HepG2 (cell line): ENCODE results near the gene SPTBN2. TPM values are rescaled to one million over a fixed set of nuclear protein-coding genes. Genes with fewer than 3 reads are reported as not detected.
A peak's percentile ranks its signal among the peaks of the same experiment; 100 is the strongest.

Experiments
- JUNB ChIP-seq: sonication (generic); formaldehyde crosslinking; IDR thresholded peaks from 2 replicates; pipeline ENCODE4 v1.8.0; 2022; ENCODE audit warnings: missing genetic modification reagents, mild to moderate bottlenecking, borderline replicate concordance
- POLR2AphosphoS5 ChIP-seq: IDR thresholded peaks from 2 replicates; pipeline ENCODE4 v1.6.1; 2012; ENCODE audit warnings: low read depth, low read length
- SATB2 ChIP-seq: sonication (generic); formaldehyde crosslinking; IDR thresholded peaks from 2 replicates; pipeline ENCODE4 v1.5.0; 2020; ENCODE audit warnings: missing genetic modification reagents
- SETDB1 ChIP-seq: sonication (generic); formaldehyde crosslinking; IDR thresholded peaks from 2 replicates; pipeline ENCODE4 v1.5.1; 2020; ENCODE audit warnings: missing genetic modification reagents, mild to moderate bottlenecking, borderline replicate concordance
- ZFP82 ChIP-seq: sonication (generic); formaldehyde crosslinking; IDR thresholded peaks from 2 replicates; pipeline ENCODE4 v1.5.1; 2020; ENCODE audit warnings: mild to moderate bottlenecking, missing genetic modification reagents, borderline replicate concordance
- ZKSCAN5 ChIP-seq: sonication (generic); formaldehyde crosslinking; IDR thresholded peaks from 2 replicates; pipeline ENCODE4 v1.5.1; 2020; ENCODE audit warnings: mild to moderate bottlenecking, missing genetic modification reagents
- ZMAT3 ChIP-seq: sonication (generic); formaldehyde crosslinking; conservative IDR thresholded peaks from 2 replicates; pipeline ENCODE4 v1.7.0; 2021; ENCODE audit warnings: missing genetic modification reagents
- ZNF101 ChIP-seq: sonication (generic); formaldehyde crosslinking; IDR thresholded peaks from 2 replicates; pipeline ENCODE4 v1.4.0; 2020; ENCODE audit warnings: mild to moderate bottlenecking, low read depth, missing genetic modification reagents, borderline replicate concordance
- ZNF207 ChIP-seq: fragments of 450-650 bp; IDR thresholded peaks from 2 replicates; pipeline ENCODE4 v1.6.1; 2016; ENCODE audit warnings: antibody characterized with exemption, borderline replicate concordance
- ZNF235 ChIP-seq: sonication (generic); formaldehyde crosslinking; IDR thresholded peaks from 2 replicates; pipeline ENCODE4 v1.8.1; 2023; ENCODE audit warnings: mild to moderate bottlenecking, missing genetic modification reagents, borderline replicate concordance
- ZNF33A ChIP-seq: sonication (generic); formaldehyde crosslinking; IDR thresholded peaks from 2 replicates; pipeline ENCODE4 v1.5.1; 2020; ENCODE audit warnings: missing genetic modification reagents, mild to moderate bottlenecking, moderate library complexity, borderline replicate concordance
- ZNF564 ChIP-seq: sonication (generic); formaldehyde crosslinking; IDR thresholded peaks from 2 replicates; pipeline ENCODE4 v1.8.1; 2023; ENCODE audit warnings: mild to moderate bottlenecking, missing genetic modification reagents
- ZNF644 ChIP-seq: IDR thresholded peaks from 2 replicates; pipeline ENCODE4 v1.6.1; 2016; ENCODE audit warnings: low read depth
- ZNF891 ChIP-seq: sonication (generic); formaldehyde crosslinking; IDR thresholded peaks from 2 replicates; pipeline ENCODE4 v1.5.0; 2020; ENCODE audit warnings: mild to moderate bottlenecking, missing genetic modification reagents
- polyA plus RNA-seq, 8 experiments: library from polyadenylated mRNA; depleted of rRNA in 3 of 8; stranded (reverse) in 7 of 8; unstranded in 1 of 8; fragments of >200 nt; fragmentation: Illumina TruSeq in 4 of 8; extraction: Trizol in 4 of 8; gene quantifications; 2 replicates each; pipeline versions ENCODE4 v1.2.1 to v1.2.3, GENCODE V29; 2011 to 2016; ENCODE audit warnings: low read depth in 4 of 8, missing spikeins in 1 of 8, mixed read lengths in 1 of 8; ENCODE audit not compliant: insufficient read depth in 1 of 8
- total RNA-seq, 5 experiments: library from RNA; depleted of rRNA; stranded (reverse); fragments of >200 nt; fragmentation: Illumina TruSeq; extraction: Trizol; gene quantifications; 2 replicates each; pipeline ENCODE4 v1.2.3, GENCODE V29; 2016; ENCODE audit warnings: low read depth in 1 of 5
- TF ChIP-seq, protein P1 (sequence below): sonication (generic); formaldehyde crosslinking; IDR thresholded peaks from 2 replicates; pipeline ENCODE4 v1.4.0; 2020; ENCODE audit warnings: mild to moderate bottlenecking, missing genetic modification reagents
- TF ChIP-seq, protein P2 (sequence below): sonication (generic); formaldehyde crosslinking; IDR thresholded peaks from 2 replicates; pipeline ENCODE4 v1.8.0; 2022; ENCODE audit warnings: low read depth, missing genetic modification reagents
- TF ChIP-seq, protein P3 (sequence below): sonication (generic); formaldehyde crosslinking; IDR thresholded peaks from 2 replicates; pipeline ENCODE4 v1.5.0; 2020; ENCODE audit warnings: missing genetic modification reagents
- TF ChIP-seq, protein P4 (sequence below): sonication (generic); formaldehyde crosslinking; IDR thresholded peaks from 2 replicates; pipeline ENCODE4 v1.8.1; 2023; ENCODE audit warnings: mild to moderate bottlenecking, missing genetic modification reagents
- TF ChIP-seq, protein P5 (sequence below): sonication (generic); formaldehyde crosslinking; IDR thresholded peaks from 2 replicates; pipeline ENCODE4 v1.4.0; 2020; ENCODE audit warnings: mild to moderate bottlenecking, missing genetic modification reagents
- TF ChIP-seq, protein P6 (sequence below): IDR thresholded peaks from 2 replicates; pipeline ENCODE4 v1.6.1; 2012; ENCODE audit warnings: inconsistent platforms
- TF ChIP-seq, protein P7 (sequence below): sonication (generic); formaldehyde crosslinking; IDR thresholded peaks from 2 replicates; pipeline ENCODE4 v1.4.0; 2020; ENCODE audit warnings: missing genetic modification reagents, borderline replicate concordance

Gene SPTBN2
- total and polyA plus RNA-seq, 2 of the 13 experiments (the other 11 are each of a cell fraction or from before 2014, with no cell fraction given): 0.65 to 4.0 TPM

DNA sequence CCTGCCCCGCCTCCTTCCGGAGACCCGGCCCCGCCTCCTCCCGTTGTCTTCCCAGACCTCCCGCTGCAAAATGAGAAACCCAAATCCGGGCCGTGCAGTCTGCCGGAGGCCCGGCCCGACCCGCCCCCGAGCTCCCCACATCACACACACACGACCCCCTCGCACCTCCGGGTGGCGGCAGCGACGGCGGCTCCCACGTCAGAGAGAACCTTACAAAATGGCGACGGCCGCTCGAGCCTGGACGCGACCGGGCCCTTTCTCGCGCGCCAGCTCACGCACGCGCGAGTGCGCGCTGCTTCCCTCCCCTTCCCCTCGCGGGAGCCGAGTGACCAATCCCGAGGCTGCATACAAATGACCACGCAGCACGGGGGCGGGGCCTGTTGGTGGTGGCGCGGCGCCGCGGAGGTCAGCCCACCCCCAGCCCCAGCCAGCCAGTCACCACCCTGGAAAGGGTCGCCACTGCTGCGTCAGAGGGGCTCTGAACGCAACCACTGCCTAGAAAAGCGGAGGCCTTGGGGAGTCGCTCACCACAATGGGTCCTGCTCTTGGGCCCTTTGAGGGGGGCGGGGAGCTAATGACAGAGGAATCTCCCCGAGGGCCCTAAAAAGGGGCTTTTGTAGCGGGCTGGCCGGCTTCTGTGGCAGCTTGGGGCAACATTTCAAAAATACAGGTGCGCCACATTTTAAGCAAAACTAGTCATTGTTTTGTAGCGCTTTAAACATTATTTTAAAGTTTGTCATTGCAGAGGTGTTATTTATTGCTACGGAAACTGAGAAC, 51.2 kb downstream of the SPTBN2 start, which contains the start of gene RBM4B (continued):
- TF ChIP-seq, protein P1, sequence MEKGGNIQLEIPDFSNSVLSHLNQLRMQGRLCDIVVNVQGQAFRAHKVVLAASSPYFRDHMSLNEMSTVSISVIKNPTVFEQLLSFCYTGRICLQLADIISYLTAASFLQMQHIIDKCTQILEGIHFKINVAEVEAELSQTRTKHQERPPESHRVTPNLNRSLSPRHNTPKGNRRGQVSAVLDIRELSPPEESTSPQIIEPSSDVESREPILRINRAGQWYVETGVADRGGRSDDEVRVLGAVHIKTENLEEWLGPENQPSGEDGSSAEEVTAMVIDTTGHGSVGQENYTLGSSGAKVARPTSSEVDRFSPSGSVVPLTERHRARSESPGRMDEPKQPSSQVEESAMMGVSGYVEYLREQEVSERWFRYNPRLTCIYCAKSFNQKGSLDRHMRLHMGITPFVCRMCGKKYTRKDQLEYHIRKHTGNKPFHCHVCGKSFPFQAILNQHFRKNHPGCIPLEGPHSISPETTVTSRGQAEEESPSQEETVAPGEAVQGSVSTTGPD: no peak
- TF ChIP-seq ZNF564 (CRISPR knock-in tag) (no peak; the same call in 1 of the 2 replicates), SETDB1 (CRISPR knock-in tag) (no peak), ZNF235 (CRISPR knock-in tag) (no peak), ZMAT3 (CRISPR knock-in tag) (peak; percentile 83; the same call in 1 of the 2 replicates), POLR2AphosphoS5 (peak; percentile 81), ZNF207 (no peak), JUNB (no peak), ZFP82 (no peak; the same call in 1 of the 2 replicates), ZNF101 (CRISPR knock-in tag) (no peak), SATB2 (no peak), ZNF644 (CRISPR knock-in tag) (no peak), ZKSCAN5 (no peak), ZNF891 (CRISPR knock-in tag) (no peak), ZNF33A (CRISPR knock-in tag) (no peak)
- TF ChIP-seq, protein P2, sequence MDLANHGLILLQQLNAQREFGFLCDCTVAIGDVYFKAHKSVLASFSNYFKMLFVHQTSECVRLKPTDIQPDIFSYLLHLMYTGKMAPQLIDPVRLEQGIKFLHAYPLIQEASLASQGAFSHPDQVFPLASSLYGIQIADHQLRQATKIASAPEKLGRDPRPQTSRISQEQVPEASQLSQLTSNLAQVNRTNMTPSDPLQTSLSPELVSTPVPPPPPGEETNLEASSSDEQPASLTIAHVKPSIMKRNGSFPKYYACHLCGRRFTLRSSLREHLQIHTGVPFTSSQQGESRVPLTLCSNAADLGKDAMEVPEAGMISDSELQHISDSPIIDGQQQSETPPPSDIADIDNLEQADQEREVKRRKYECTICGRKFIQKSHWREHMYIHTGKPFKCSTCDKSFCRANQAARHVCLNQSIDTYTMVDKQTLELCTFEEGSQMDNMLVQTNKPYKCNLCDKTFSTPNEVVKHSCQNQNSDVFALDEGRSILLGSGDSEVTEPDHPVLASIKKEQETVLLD: no peak
- TF ChIP-seq, protein P3, sequence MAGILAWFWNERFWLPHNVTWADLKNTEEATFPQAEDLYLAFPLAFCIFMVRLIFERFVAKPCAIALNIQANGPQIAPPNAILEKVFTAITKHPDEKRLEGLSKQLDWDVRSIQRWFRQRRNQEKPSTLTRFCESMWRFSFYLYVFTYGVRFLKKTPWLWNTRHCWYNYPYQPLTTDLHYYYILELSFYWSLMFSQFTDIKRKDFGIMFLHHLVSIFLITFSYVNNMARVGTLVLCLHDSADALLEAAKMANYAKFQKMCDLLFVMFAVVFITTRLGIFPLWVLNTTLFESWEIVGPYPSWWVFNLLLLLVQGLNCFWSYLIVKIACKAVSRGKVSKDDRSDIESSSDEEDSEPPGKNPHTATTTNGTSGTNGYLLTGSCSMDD (CRISPR knock-in tag): no peak
- TF ChIP-seq, protein P4, sequence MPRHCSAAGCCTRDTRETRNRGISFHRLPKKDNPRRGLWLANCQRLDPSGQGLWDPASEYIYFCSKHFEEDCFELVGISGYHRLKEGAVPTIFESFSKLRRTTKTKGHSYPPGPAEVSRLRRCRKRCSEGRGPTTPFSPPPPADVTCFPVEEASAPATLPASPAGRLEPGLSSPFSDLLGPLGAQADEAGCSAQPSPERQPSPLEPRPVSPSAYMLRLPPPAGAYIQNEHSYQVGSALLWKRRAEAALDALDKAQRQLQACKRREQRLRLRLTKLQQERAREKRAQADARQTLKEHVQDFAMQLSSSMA (CRISPR knock-in tag): peak; percentile 58; the same call in 1 of the 2 replicates
- TF ChIP-seq, protein P5, sequence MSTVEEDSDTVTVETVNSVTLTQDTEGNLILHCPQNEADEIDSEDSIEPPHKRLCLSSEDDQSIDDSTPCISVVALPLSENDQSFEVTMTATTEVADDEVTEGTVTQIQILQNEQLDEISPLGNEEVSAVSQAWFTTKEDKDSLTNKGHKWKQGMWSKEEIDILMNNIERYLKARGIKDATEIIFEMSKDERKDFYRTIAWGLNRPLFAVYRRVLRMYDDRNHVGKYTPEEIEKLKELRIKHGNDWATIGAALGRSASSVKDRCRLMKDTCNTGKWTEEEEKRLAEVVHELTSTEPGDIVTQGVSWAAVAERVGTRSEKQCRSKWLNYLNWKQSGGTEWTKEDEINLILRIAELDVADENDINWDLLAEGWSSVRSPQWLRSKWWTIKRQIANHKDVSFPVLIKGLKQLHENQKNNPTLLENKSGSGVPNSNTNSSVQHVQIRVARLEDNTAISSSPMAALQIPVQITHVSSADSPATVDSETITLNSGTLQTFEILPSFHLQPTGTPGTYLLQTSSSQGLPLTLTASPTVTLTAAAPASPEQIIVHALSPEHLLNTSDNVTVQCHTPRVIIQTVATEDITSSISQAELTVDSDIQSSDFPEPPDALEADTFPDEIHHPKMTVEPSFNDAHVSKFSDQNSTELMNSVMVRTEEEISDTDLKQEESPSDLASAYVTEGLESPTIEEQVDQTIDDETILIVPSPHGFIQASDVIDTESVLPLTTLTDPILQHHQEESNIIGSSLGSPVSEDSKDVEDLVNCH (CRISPR knock-in tag): no peak
- TF ChIP-seq, protein P6, sequence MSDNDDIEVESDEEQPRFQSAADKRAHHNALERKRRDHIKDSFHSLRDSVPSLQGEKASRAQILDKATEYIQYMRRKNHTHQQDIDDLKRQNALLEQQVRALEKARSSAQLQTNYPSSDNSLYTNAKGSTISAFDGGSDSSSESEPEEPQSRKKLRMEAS: peak; percentile 90
- TF ChIP-seq, protein P7, sequence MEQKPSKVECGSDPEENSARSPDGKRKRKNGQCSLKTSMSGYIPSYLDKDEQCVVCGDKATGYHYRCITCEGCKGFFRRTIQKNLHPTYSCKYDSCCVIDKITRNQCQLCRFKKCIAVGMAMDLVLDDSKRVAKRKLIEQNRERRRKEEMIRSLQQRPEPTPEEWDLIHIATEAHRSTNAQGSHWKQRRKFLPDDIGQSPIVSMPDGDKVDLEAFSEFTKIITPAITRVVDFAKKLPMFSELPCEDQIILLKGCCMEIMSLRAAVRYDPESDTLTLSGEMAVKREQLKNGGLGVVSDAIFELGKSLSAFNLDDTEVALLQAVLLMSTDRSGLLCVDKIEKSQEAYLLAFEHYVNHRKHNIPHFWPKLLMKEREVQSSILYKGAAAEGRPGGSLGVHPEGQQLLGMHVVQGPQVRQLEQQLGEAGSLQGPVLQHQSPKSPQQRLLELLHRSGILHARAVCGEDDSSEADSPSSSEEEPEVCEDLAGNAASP: peak; percentile 12; the same call in 1 of the 2 replicates
